Common myeloid progenitor, CD34-positive (primary cell): Measurements from ENCODE around the gene PCDH9.

Source experiments
- CTCF ChIA-PET: fragments of 350-600 bp; sonication (Branson Sonifier 250); formaldehyde crosslinking; loops from one replicate; lab custom pipeline; 2021; ENCODE audit warnings: antibody characterized with exemption; lab: Charles Lee
- POLR2A ChIA-PET: fragments of 350-600 bp; sonication (Branson Sonifier 250); formaldehyde crosslinking; loops from one replicate; lab custom pipeline; 2021; ENCODE audit warnings: antibody characterized with exemption; lab: Charles Lee
- DNase-seq, 3 donors: peaks; one replicate each; pipeline versions ENCODE4 v3.0.0 to v3.0.0-alpha.2; 2013
- H3K27ac ChIP-seq, 2 experiments: 1 replicate in 1 of 2; 2 replicates in 1 of 2; pipeline ENCODE4 v1.7.0; 2013; ENCODE audit warnings: inconsistent platforms in 2 of 2, low read length in 2 of 2, mild to moderate bottlenecking in 2 of 2, low read depth in 1 of 2, moderate library complexity in 1 of 2; ENCODE audit not compliant: severe bottlenecking in 2 of 2, insufficient read depth in 1 of 2, poor library complexity in 1 of 2
- H3K27me3 ChIP-seq, 5 experiments: replicated peaks in 2 of 5; 1 replicate in 3 of 5; 2 replicates in 2 of 5; pipeline versions ENCODE4 v1.6.1 to v1.7.0; 2013; ENCODE audit warnings: low read length in 4 of 5, mild to moderate bottlenecking in 2 of 5, moderate library complexity in 2 of 5, inconsistent platforms in 1 of 5; ENCODE audit not compliant: insufficient read depth in 5 of 5, control insufficient read depth in 4 of 5
- H3K36me3 ChIP-seq, 4 experiments: 1 replicate in 2 of 4; 2 replicates in 2 of 4; pipeline versions ENCODE4 v1.6.1 to v1.7.0; 2013; ENCODE audit warnings: low read length in 3 of 4, control low read depth in 1 of 4, mild to moderate bottlenecking in 1 of 4; ENCODE audit not compliant: control insufficient read depth in 4 of 4, insufficient read depth in 4 of 4
- H3K4me1 ChIP-seq, 4 experiments: 1 replicate in 3 of 4; 2 replicates in 1 of 4; pipeline versions ENCODE4 v1.6.1 to v1.7.1; 2013; ENCODE audit warnings: low read length in 3 of 4, mild to moderate bottlenecking in 3 of 4, control low read depth in 1 of 4, inconsistent platforms in 1 of 4, moderate library complexity in 1 of 4; ENCODE audit not compliant: control insufficient read depth in 4 of 4, insufficient read depth in 4 of 4; ENCODE audit errors: control extremely low read depth in 1 of 4
- H3K4me3 ChIP-seq, 7 experiments: 1 replicate in 4 of 7; 2 replicates in 3 of 7; pipeline versions ENCODE4 v1.5.1 to v1.7.0; 2013; ENCODE audit warnings: mild to moderate bottlenecking in 7 of 7, low read length in 6 of 7, moderate library complexity in 6 of 7, inconsistent platforms in 2 of 7, low read depth in 2 of 7, control low read depth in 1 of 7; ENCODE audit not compliant: insufficient read depth in 4 of 7, control insufficient read depth in 1 of 7; ENCODE audit errors: extremely low read depth in 1 of 7
- H3K9me3 ChIP-seq, 5 experiments: 1 replicate in 4 of 5; 2 replicates in 1 of 5; pipeline versions ENCODE4 v1.6.1 to v1.7.1; 2013; ENCODE audit warnings: low read length in 4 of 5, mild to moderate bottlenecking in 2 of 5, inconsistent platforms in 1 of 5, low read depth in 1 of 5, moderate library complexity in 1 of 5; ENCODE audit not compliant: control insufficient read depth in 4 of 5, insufficient read depth in 2 of 5; ENCODE audit errors: control extremely low read depth in 1 of 5
- WGBS: methylation state at CpG from one replicate; pipeline ENCODE4 v1.1.5; 2013; ENCODE audit not compliant: insufficient coverage; 5-methylcytosine and 5-hydroxymethylcytosine counted together

Gene PCDH9

GRCh38 chr13:66864627-66865026 is 365.5 kb downstream of the PCDH9 start:
- H3K9me3 ChIP-seq: no peaks in the 10 kb centered on the region
- POLR2A ChIA-PET: no interaction called here
- no peaks in the 10 kb centered on the region for H3K27me3 ChIP-seq
- no peak for DNase-seq
- no peaks in the 10 kb centered on the region for H3K36me3 ChIP-seq
- WGBS: no CpG with 5 or more reads among the region's 3 CpGs
- no peaks in the 10 kb centered on the region for H3K4me1 ChIP-seq
- CTCF ChIA-PET: no interaction called here
- H3K27ac ChIP-seq: no peak overlapping the region
- no peak overlapping the region for H3K4me3 ChIP-seq

DNA sequence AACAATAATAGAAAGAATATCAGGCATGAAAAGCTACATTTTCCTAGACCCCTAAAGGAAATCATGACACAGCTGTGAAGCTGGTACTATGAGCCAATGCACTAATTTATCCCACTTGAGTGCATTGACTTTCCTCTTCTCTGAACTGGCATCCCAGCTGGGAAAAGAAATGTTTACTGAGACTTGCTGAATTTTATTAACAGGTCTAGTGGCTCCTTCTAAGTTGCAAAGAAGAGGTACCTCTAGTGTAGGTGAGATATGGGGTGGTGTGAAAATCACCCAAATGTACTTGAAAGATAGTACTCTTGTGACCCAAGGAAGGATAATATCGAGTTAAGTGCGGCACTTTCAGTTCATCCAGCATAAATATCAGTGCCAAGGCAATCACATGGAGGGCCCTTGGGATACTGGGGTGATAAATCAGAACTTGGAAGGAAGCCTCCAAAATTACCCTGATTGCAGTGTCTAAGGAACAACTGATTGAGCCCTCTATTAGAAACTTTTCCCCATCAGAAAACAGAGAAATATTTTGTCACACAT is 369.2 kb downstream of the PCDH9 start:
- no CpG with 5 or more reads among the region's 2 CpGs for WGBS
- H3K4me1 ChIP-seq: no peaks in the 10 kb centered on the region
- H3K4me3 ChIP-seq: no peak overlapping the region
- no peaks in the 10 kb centered on the region for H3K9me3 ChIP-seq
- H3K27ac ChIP-seq: no peak overlapping the region
- DNase-seq: no peak
- no peaks in the 10 kb centered on the region for H3K27me3 ChIP-seq
- POLR2A ChIA-PET: no interaction called here
- CTCF ChIA-PET: interaction anchor here (1.3 kb wide), 1 partner anchor 16 kb away, joined by 3 read pairs; no protein-coding TSS in a partner anchor
- no peaks in the 10 kb centered on the region for H3K36me3 ChIP-seq

- POLR2A ChIA-PET: no interaction called here
- CTCF ChIA-PET: interaction anchor here (0.8 to 1.3 kb wide), 2 partner anchors 14 to 17 kb away, joined by 3 read pairs; no protein-coding TSS in a partner anchor
- no peaks in the 10 kb centered on the region for H3K36me3 ChIP-seq
Measured at GRCh38 chr13:66859934-66860877, 369.9 kb downstream of the PCDH9 start.

DNA sequence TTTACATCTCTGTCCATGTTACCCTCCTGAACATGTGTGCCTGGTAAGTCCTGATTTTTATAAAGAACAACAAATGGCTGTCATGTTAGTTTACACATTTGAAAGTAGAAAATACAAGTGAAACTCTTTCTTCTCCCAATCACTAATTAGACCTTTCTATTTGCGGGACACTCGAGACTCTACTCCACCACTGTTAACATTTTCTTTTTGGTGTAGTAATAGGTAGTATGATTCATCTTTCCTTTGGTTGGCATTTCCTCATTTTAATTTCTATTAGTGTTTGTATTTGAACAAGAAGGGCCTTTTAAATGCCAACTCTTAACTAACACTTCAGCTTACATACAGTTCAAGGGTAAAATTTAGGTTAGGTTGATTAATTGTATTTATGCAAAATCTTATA is 371.1 kb downstream of the PCDH9 start:
- DNase-seq: peak in 2 of 3 donors; percentile 1 to 11
- Histone ChIP-seq H3K4me3 (no peak overlapping the region), H3K36me3 (no peaks in the 10 kb centered on the region), H3K4me1 (no peaks in the 10 kb centered on the region), H3K9me3 (no peaks in the 10 kb centered on the region), H3K27ac (no peak overlapping the region), H3K27me3 (no peaks in the 10 kb centered on the region)
- no CpG with 5 or more reads among the region's 2 CpGs for WGBS
- POLR2A ChIA-PET: no interaction called here
- CTCF ChIA-PET: no interaction called here

More at GRCh38 chr13:66859934-66860877, 369.9 kb downstream of the PCDH9 start:
- no peak for DNase-seq
- Histone ChIP-seq H3K4me1 (no peaks in the 10 kb centered on the region), H3K9me3 (no peaks in the 10 kb centered on the region), H3K27ac (no peak overlapping the region), H3K27me3 (no peaks in the 10 kb centered on the region), H3K4me3 (no peak overlapping the region)
- 97% methylated on average over 5 of the region's 8 CpGs for WGBS

DNA sequence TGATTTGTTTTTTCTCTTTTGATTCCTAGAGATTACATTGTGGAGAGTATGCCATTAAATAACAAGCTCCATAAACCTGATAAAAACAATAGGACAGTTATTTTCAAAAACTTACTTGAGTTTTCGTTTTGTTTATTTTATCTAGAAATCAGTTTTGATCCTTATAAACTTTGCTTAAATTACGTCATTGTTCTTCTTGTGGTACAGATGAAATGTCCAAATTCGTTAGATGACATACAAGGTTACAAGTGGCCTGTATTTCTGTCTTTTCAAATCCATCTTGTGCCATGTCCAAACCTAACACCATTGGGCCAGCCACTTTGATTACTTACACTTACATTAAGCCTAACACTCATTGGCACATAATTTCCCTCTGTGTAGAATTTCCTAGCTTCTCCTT is 372.0 kb downstream of the PCDH9 start:
- WGBS: 100% methylated on average over 2 of the region's 3 CpGs
- H3K4me3 ChIP-seq: no peak overlapping the region
- CTCF ChIA-PET: no interaction called here

DNA sequence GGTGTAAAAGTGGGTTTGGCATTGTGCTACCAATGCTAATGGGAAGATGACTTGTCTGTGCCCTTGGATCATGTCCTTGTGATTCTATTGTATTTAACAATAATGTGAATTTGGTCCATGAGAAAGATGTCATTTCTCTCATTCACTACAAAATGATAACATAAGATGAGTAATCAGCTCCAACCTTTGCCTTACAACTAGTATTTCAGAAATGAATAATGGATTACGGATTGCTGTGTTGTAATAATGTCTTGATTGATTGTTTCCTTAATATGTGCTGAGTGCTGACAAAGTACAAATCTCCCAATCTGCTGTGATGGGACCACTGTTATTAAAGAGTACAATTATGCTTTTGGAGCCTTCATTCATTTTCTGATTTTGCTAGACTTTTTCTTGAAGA is 375.0 kb downstream of the PCDH9 start:
- CTCF ChIA-PET: no interaction called here
- WGBS: no CpG with 5 or more reads among the region's 1 CpG
- POLR2A ChIA-PET: no interaction called here
- no peaks in the 10 kb centered on the region for H3K4me1 ChIP-seq
- no peaks in the 10 kb centered on the region for H3K27me3 ChIP-seq
- peaks cover 0 to 2% (median 0%) of the 10 kb centered on the region in 5 experiments for H3K9me3 ChIP-seq
- H3K4me3 ChIP-seq: no peak overlapping the region
- H3K36me3 ChIP-seq: no peaks in the 10 kb centered on the region
- no peak for DNase-seq
- no peak overlapping the region for H3K27ac ChIP-seq

More for the DNA sequence above, 372.0 kb downstream of the PCDH9 start:
- Histone ChIP-seq H3K27ac (no peak overlapping the region), H3K36me3 (no peaks in the 10 kb centered on the region), H3K9me3 (no peaks in the 10 kb centered on the region), H3K27me3 (no peaks in the 10 kb centered on the region), H3K4me1 (no peaks in the 10 kb centered on the region)
- POLR2A ChIA-PET: no interaction called here
- no peak for DNase-seq

DNA sequence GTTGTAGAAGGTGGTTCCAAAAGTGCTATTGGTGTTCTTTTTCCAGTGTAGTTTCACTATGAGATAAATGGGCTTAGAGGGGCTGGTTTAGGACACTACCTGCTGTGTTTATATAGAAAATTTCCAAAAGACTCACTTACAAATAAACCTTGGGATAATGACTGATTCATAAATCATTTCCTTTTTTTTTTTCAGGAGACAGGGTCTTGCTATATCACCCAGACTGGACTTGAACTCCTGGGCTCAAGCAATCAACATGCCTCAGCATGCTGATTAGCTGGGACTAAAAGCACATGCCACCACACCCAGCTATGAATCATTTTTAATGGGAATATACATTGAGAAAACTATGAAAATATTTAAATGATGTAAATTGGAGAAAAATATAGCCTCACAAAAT is 376.6 kb downstream of the PCDH9 start:
- DNase-seq: no peak
- Histone ChIP-seq H3K4me3 (no peak overlapping the region), H3K36me3 (no peaks in the 10 kb centered on the region), H3K27ac (no peak overlapping the region), H3K4me1 (no peaks in the 10 kb centered on the region), H3K27me3 (no peaks in the 10 kb centered on the region), H3K9me3 (peaks cover 0 to 2% (median 0%) of the 10 kb centered on the region in 5 experiments)
- POLR2A ChIA-PET: interaction anchor here (0.5 kb wide), 1 partner anchor 12 kb away, joined by 3 read pairs; no protein-coding TSS in a partner anchor
- CTCF ChIA-PET: no interaction called here
